Measurements from ENCODE around the gene EPRS1. TPM values are rescaled to one million over a fixed set of nuclear protein-coding genes. Genes with fewer than 3 reads are reported as not detected.
A peak's percentile ranks its signal among the peaks of the same experiment; 100 is the strongest.

EPRS1 gene
- 82.1 TPM for polyA plus RNA-seq (2013, experiment 1 of 2)
- polyA plus RNA-seq (2013, experiment 2 of 2) = 84.0 TPM

DNA sequence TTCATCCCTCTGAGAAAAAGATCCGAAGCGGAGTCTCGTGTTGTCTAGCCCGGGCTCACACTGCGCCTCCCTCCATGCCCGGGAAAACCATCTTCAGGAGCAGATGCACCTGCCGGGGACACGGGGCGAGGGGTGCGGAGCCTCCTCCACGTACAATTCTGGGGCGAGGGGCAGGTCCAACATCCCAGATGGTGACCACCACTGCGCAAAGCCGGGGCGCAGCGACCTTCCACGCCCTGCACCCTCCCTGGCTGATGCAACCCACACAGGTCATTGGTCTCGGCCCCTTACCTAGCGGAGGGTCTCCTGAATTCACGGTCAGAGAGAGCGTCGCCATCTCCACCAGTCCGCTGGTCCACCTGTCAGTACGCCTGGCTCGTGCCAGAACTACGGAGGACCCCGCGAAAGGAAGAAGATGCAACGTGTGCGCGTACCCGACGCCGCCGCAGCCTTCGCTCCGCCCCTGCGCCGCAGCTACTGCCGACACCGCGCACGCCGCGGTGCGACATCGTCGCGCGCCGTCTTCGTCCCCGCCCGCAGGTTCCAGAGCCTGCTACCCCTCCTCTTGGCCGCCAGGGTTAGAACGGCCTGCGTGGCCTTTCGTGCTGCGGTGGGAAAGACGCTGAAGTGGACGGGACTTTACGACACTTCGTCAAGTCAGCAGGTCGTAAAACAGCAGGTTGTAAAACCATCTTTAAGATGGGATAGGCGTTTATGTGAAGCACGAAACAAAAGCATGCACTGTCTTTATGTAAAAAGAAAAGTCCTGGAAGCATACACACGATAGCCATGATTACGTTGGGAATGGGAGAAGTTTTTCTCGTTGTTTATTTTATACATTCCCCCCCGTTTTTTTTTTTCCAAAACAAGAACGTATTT is at the start of gene EPRS1:
Gene EPRS1, minus strand, starts transcription at position 454 of the 879 bp plus-strand sequence. Its CDS starts 117 bp downstream, at position 337.
- peak within 1 kb of the TSS; percentile 98 for H4K8ac ChIP-seq (ENCODE audit: low read depth, low read length)
- H3K79me1 ChIP-seq (ENCODE audit: low read length) = no peaks in the 10 kb centered on the region
- no peak within 1 kb of the TSS for H2AK5ac ChIP-seq (ENCODE audit: low read length)
- H3K56ac ChIP-seq (ENCODE audit: low read length) = peak within 1 kb of the TSS; percentile 99
- H3K23ac ChIP-seq (ENCODE audit: low read length) = peak within 1 kb of the TSS; percentile 94
- no CpG with 5 or more reads among the region's 71 CpGs for WGBS (ENCODE audit: extremely low coverage, insufficient coverage, low lambda C conversion rate)
- peak within 1 kb of the TSS; percentile 50 for H2BK5ac ChIP-seq (ENCODE audit: low read length)
- H3K18ac ChIP-seq (ENCODE audit: low read length) = no peak within 1 kb of the TSS
- H3K4ac ChIP-seq (ENCODE audit: low read depth, low read length) = peak within 1 kb of the TSS; percentile 7
- no peaks in the 10 kb centered on the region for H3K36me3 ChIP-seq (ENCODE audit: control insufficient read depth, insufficient read depth, low read length)
- peak within 1 kb of the TSS; percentile 98 for H3K4me3 ChIP-seq (ENCODE audit: low read length)
- H2BK15ac ChIP-seq (replicated peaks; ENCODE audit: low read depth) = no peak within 1 kb of the TSS
- H3K79me2 ChIP-seq (ENCODE audit: control insufficient read depth, insufficient read depth, low read length) = peaks cover 28% of the 10 kb centered on the region
- no peak within 1 kb of the TSS for H3K27ac ChIP-seq (ENCODE audit: low read depth, low read length)
- no peaks in the 10 kb centered on the region for H3K27me3 ChIP-seq (ENCODE audit: insufficient read depth, low read length, poor library complexity)
- H4K5ac ChIP-seq (ENCODE audit: low read length) = no peak within 1 kb of the TSS
- DNase-seq = peak; percentile 99
- peak within 1 kb of the TSS; percentile 59 for H3K4me2 ChIP-seq (ENCODE audit: low read length)
- no peaks in the 10 kb centered on the region for H3K4me1 ChIP-seq (ENCODE audit: control insufficient read depth, low read depth, low read length)
- H2BK120ac ChIP-seq (ENCODE audit: low read depth, low read length) = no peak within 1 kb of the TSS
- H3K9ac ChIP-seq (ENCODE audit: low read length) = peak within 1 kb of the TSS; percentile 95

DNA sequence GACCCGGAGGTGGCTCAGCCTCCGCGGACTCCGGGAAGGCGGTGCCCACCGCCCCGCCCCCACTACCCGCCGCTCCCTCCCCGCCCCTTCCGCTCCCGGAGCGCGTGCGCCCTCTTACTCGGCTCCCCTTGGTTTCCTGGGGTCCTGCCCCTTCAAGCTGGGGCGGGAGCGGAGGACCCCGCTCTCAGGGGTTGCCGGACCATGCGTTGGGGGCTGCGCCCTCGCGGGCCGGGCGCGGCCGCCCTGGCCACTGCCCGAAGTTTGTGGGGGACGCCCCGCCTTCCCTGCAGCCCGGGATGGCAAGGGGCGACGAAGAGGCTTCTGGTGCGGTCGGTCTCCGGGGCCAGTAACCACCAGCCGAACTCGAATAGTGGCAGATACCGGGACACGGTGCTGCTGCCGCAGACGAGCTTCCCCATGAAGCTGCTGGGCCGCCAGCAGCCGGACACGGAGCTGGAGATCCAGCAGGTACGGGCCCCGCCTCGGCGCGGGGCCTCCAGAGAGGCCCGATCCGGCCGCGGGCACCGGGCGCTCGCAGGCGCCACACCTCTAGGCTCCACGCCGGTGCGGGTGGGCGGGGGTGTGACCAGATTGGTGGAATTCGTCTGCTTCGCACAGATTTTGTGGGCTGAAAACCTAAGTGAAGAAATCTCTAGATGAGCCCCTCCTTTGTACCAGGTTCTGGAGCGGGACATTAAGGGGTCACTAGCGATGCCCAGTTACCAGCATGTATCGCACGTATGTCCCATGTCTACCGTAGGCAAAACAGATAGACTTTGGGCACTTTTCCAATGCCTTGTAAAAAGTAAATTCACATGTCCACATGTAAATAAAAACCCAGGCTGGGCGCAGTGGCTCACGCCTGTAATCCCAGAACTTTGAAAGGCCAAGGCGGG is 48.0 kb upstream of the EPRS1 start, which contains the start of gene IARS2:
Gene IARS2, plus strand, starts transcription at position 117 of the 896 bp plus-strand sequence. Its CDS starts 85 bp downstream, at position 202.
- no peaks in the 10 kb centered on the region for H3K4me1 ChIP-seq (ENCODE audit: control insufficient read depth, low read depth, low read length)
- peak within 1 kb of the TSS; percentile 96 for H3K4me3 ChIP-seq (ENCODE audit: low read length)
- peak within 1 kb of the TSS; percentile 75 for H3K4me2 ChIP-seq (ENCODE audit: low read length)
- no peak within 1 kb of the TSS for H2AK5ac ChIP-seq (ENCODE audit: low read length)
- no peaks in the 10 kb centered on the region for H3K36me3 ChIP-seq (ENCODE audit: control insufficient read depth, insufficient read depth, low read length)
- H3K9ac ChIP-seq (ENCODE audit: low read length) = peak within 1 kb of the TSS; percentile 87
- peak within 1 kb of the TSS; percentile 17 for H2BK5ac ChIP-seq (ENCODE audit: low read length)
- no peak within 1 kb of the TSS for H2BK15ac ChIP-seq (replicated peaks; ENCODE audit: low read depth)
- peak within 1 kb of the TSS; percentile 3 for H3K18ac ChIP-seq (ENCODE audit: low read length)
- H3K4ac ChIP-seq (ENCODE audit: low read depth, low read length) = no peak within 1 kb of the TSS
- peak; percentile 88 for DNase-seq
- WGBS (ENCODE audit: extremely low coverage, insufficient coverage, low lambda C conversion rate) = no CpG with 5 or more reads among the region's 73 CpGs
- peaks cover 2% of the 10 kb centered on the region for H3K79me2 ChIP-seq (ENCODE audit: control insufficient read depth, insufficient read depth, low read length)
- peak within 1 kb of the TSS; percentile 77 for H3K27ac ChIP-seq (ENCODE audit: low read depth, low read length)
- H3K56ac ChIP-seq (ENCODE audit: low read length) = peak within 1 kb of the TSS; percentile 98
- H4K5ac ChIP-seq (ENCODE audit: low read length) = no peak within 1 kb of the TSS
- no peak within 1 kb of the TSS for H2BK120ac ChIP-seq (ENCODE audit: low read depth, low read length)
- no peak within 1 kb of the TSS for H3K23ac ChIP-seq (ENCODE audit: low read length)
- no peak within 1 kb of the TSS for H4K8ac ChIP-seq (ENCODE audit: low read depth, low read length)
- H3K79me1 ChIP-seq (ENCODE audit: low read length) = peaks cover 5% of the 10 kb centered on the region
- H3K27me3 ChIP-seq (ENCODE audit: insufficient read depth, low read length, poor library complexity) = no peaks in the 10 kb centered on the region

DNA sequence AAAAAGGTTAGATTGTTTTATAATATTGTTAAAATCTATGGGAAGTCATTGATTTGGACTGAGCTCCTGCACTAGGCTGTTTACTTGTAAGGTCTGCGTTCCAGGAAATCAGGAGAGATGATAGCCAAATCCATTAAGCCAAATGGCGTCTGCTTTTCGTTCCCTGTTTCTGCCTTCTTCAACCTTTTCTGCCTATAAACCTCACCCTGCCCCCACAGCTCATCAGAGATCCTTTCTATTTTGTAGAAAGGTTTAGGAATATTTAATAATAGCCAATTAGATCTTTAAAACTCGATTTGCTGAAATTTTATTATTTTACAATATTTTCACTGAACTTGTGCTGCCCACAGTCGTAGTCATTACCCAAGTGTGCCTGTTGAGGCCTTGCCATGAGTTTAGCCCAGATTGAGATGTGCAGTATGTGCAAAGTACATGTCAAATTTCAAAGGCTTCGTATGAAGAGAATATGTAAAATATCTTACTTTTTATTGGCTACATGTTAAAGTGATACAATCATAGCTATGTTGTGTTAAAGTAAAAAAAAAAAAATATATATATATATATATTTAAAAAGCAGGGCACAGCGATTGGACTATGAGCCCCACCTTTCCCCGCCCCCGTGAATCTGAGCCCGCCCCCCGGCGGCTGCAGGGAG is 47.2 kb upstream of the EPRS1 start:
- no peak overlapping the region for H3K56ac ChIP-seq (ENCODE audit: low read length)
- no CpG with 5 or more reads among the region's 12 CpGs for WGBS (ENCODE audit: extremely low coverage, insufficient coverage, low lambda C conversion rate)

DNA sequence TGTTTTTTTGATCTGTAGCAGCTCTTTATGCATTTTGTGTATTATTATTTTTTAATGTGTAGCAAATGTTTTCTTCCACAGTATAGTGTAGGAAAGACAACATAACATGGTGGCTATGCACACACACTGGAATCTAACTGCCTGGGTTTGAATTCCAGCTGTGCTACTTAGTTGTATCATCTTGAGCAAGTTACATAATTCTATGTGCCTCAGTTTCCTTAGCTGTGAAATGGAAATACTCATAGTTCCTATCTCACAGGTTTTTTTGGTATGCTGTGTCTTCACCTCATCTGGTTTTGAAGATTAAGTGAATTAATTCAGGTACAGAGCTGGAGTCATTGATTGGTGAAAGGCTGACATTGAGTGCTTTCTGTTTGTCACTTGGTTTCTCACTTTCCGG is 46.4 kb upstream of the EPRS1 start:
- Histone ChIP-seq H3K4me1 (ENCODE audit: control insufficient read depth, low read depth, low read length) (no peaks in the 10 kb centered on the region), H3K4ac (ENCODE audit: low read depth, low read length) (no peak overlapping the region), H2AK5ac (ENCODE audit: low read length) (no peak overlapping the region), H3K4me2 (ENCODE audit: low read length) (no peak overlapping the region), H3K9ac (ENCODE audit: low read length) (no peak overlapping the region), H3K56ac (ENCODE audit: low read length) (no peak overlapping the region), H2BK120ac (ENCODE audit: low read depth, low read length) (no peak overlapping the region), H3K36me3 (ENCODE audit: control insufficient read depth, insufficient read depth, low read length) (no peaks in the 10 kb centered on the region), H4K5ac (ENCODE audit: low read length) (no peak overlapping the region), H3K27ac (ENCODE audit: low read depth, low read length) (no peak overlapping the region), H3K23ac (ENCODE audit: low read length) (no peak overlapping the region), H3K79me1 (ENCODE audit: low read length) (peaks cover 5% of the 10 kb centered on the region), H3K79me2 (ENCODE audit: control insufficient read depth, insufficient read depth, low read length) (peaks cover 2% of the 10 kb centered on the region), H3K4me3 (ENCODE audit: low read length) (no peak overlapping the region), H3K18ac (ENCODE audit: low read length) (no peak overlapping the region), H4K8ac (ENCODE audit: low read depth, low read length) (no peak overlapping the region), H3K27me3 (ENCODE audit: insufficient read depth, low read length, poor library complexity) (no peaks in the 10 kb centered on the region), H2BK5ac (ENCODE audit: low read length) (no peak overlapping the region), H2BK15ac (replicated peaks; ENCODE audit: low read depth) (no peak overlapping the region)
- no peak for DNase-seq
- WGBS (ENCODE audit: extremely low coverage, insufficient coverage, low lambda C conversion rate) = no CpG with 5 or more reads among the region's 1 CpG

More for the DNA sequence above, 47.2 kb upstream of the EPRS1 start:
- no peak for DNase-seq
- Histone ChIP-seq H2BK120ac (ENCODE audit: low read depth, low read length) (no peak overlapping the region), H3K4ac (ENCODE audit: low read depth, low read length) (no peak overlapping the region), H2BK5ac (ENCODE audit: low read length) (no peak overlapping the region), H3K9ac (ENCODE audit: low read length) (no peak overlapping the region), H2AK5ac (ENCODE audit: low read length) (no peak overlapping the region), H3K27ac (ENCODE audit: low read depth, low read length) (no peak overlapping the region), H3K23ac (ENCODE audit: low read length) (no peak overlapping the region), H2BK15ac (replicated peaks; ENCODE audit: low read depth) (no peak overlapping the region), H3K27me3 (ENCODE audit: insufficient read depth, low read length, poor library complexity) (no peaks in the 10 kb centered on the region), H3K36me3 (ENCODE audit: control insufficient read depth, insufficient read depth, low read length) (no peaks in the 10 kb centered on the region), H4K5ac (ENCODE audit: low read length) (no peak overlapping the region), H3K79me2 (ENCODE audit: control insufficient read depth, insufficient read depth, low read length) (peaks cover 2% of the 10 kb centered on the region), H3K4me2 (ENCODE audit: low read length) (no peak overlapping the region), H3K4me3 (ENCODE audit: low read length) (no peak overlapping the region), H3K4me1 (ENCODE audit: control insufficient read depth, low read depth, low read length) (no peaks in the 10 kb centered on the region), H4K8ac (ENCODE audit: low read depth, low read length) (no peak overlapping the region), H3K79me1 (ENCODE audit: low read length) (peaks cover 5% of the 10 kb centered on the region), H3K18ac (ENCODE audit: low read length) (no peak overlapping the region)
